ENCODE results near the gene ADH5.

ADH5 gene

DNA sequence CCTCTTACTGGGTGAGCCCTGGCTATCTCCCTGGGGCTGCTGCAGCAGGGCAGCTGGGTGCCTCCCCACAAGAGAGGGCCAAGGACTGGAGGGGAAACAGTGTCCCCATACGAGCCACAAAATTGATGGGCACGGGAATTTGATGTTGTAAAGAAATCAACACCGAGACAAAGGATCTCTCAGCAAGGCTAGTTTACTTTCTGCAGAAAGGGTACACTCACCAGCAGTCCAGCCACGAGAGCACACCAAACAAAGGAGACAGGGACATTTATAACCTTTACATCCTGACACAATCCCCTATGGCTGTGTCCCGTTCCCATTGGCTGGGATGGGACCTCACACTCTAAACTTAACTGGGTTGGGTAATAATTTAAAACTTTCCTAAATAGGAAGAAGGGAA is 67.2 kb downstream of the ADH5 start:
- POLR2A ChIA-PET: no interaction called here
- CTCF ChIA-PET: no interaction called here
- no peak for DNase-seq (ENCODE audit: extremely low spot score)
- no peak for TF ChIP-seq SUZ12 (IDR thresholded peaks at IDR 0.05)
- TF ChIP-seq, protein P1, sequence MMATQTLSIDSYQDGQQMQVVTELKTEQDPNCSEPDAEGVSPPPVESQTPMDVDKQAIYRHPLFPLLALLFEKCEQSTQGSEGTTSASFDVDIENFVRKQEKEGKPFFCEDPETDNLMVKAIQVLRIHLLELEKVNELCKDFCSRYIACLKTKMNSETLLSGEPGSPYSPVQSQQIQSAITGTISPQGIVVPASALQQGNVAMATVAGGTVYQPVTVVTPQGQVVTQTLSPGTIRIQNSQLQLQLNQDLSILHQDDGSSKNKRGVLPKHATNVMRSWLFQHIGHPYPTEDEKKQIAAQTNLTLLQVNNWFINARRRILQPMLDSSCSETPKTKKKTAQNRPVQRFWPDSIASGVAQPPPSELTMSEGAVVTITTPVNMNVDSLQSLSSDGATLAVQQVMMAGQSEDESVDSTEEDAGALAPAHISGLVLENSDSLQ (IDR thresholded peaks at IDR 0.05): no peak
- no peak for TF ChIP-seq HDGF (IDR thresholded peaks at IDR 0.05; ENCODE audit: borderline replicate concordance)
- no peak for TF ChIP-seq LEF1 (IDR thresholded peaks at IDR 0.05; ENCODE audit: borderline replicate concordance)
- no peak for TF ChIP-seq NFRKB (IDR thresholded peaks at IDR 0.05)
- no peak for TF ChIP-seq FOXA1 (IDR thresholded peaks at IDR 0.05)
- no peak for TF ChIP-seq FOXK2 (IDR thresholded peaks at IDR 0.05)
- no peak for TF ChIP-seq ARNT (IDR thresholded peaks at IDR 0.05)
- no peak for TF ChIP-seq ZNF384 (IDR thresholded peaks at IDR 0.05)
- TF ChIP-seq ELF4 (IDR thresholded peaks at IDR 0.05): no peak
- no peak for TF ChIP-seq SP1 (IDR thresholded peaks at IDR 0.05)
- no peak for TF ChIP-seq TARDBP (IDR thresholded peaks at IDR 0.05)
- TF ChIP-seq CTBP1 (IDR thresholded peaks at IDR 0.05; ENCODE audit: borderline replicate concordance): no peak
- TF ChIP-seq FOXM1 (IDR thresholded peaks at IDR 0.05; ENCODE audit: borderline replicate concordance): no peak
- TF ChIP-seq BHLHE40 (IDR thresholded peaks at IDR 0.05; ENCODE audit: borderline replicate concordance): no peak
- TF ChIP-seq L3MBTL2 (conservative IDR thresholded peaks at IDR 0.05): no peak
